HepG2 (cell line): Measurements from ENCODE around the gene FERMT2. TPM values are rescaled to one million over a fixed set of nuclear protein-coding genes. Genes with fewer than 3 reads are reported as not detected.

Experiments used
- ATAC-seq: fragments of 200-7000 bp; cut with Tn5 transposase; 3 replicates; pipeline ENCODE4 v1.9.1; 2020; ENCODE audit warnings: mild to moderate bottlenecking, moderate library complexity
- BruUV-seq: library from RNA; stranded (reverse); fragments of 400-500 nt; replicated peaks from 2 replicates; lab custom pipeline; 2021; lab: Mats Ljungman, UMichigan
- CTCF ChIA-PET: fragments of 300-600 bp; formaldehyde crosslinking; extraction: SDS; loops from one replicate; lab custom pipeline; 2021; ENCODE audit warnings: low total read pairs, inconsistent platforms, low intra/inter-chr PET ratio; lab: Yijun Ruan, JAX
- POLR2A ChIA-PET: fragments of 350-600 bp; sonication (Branson Sonifier 250); formaldehyde crosslinking; loops from one replicate; lab custom pipeline; 2020; ENCODE audit warnings: antibody characterized with exemption, inconsistent platforms; lab: Yijun Ruan, JAX
- DNase-seq: peaks from one replicate; pipeline ENCODE4 v3.0.0-alpha.2; 2015; ENCODE audit warnings: low spot score
- FAIRE-seq: peaks from 3 replicates; lab custom pipeline; 2011; peaks lifted over from hg19 to GRCh38; lab: Jason Lieb, UNC
- H2AFZ ChIP-seq: one replicate; pipeline ENCODE4 v1.6.1; 2011; ENCODE audit warnings: low read length, inconsistent platforms
- H3K27ac ChIP-seq: fragments of 300-600 bp; 3 replicates; pipeline ENCODE4 v1.8.0; 2011; ENCODE audit warnings: mixed run types, mild to moderate bottlenecking, mixed read lengths, low read length, inconsistent platforms; ENCODE audit not compliant: insufficient read depth; ENCODE audit errors: extremely low read length
- H3K27me3 ChIP-seq, 2 experiments: fragments of 200-600 bp in 1 of 2; 2 replicates in 1 of 2; 3 replicates in 1 of 2; pipeline versions ENCODE4 v1.6.0 to v1.8.0; 2011; ENCODE audit warnings: low read length in 2 of 2, mild to moderate bottlenecking in 2 of 2, moderate library complexity in 2 of 2, inconsistent platforms in 1 of 2; ENCODE audit not compliant: insufficient read depth in 2 of 2, control insufficient read depth in 1 of 2
- H3K36me3 ChIP-seq, 2 experiments: fragments of 200-600 bp in 1 of 2; replicated peaks in 1 of 2; 2 replicates in 1 of 2; 3 replicates in 1 of 2; pipeline versions ENCODE4 v1.5.1 to v1.8.0; 2011; ENCODE audit warnings: low read length in 2 of 2, inconsistent platforms in 1 of 2; ENCODE audit not compliant: insufficient read depth in 2 of 2, control insufficient read depth in 1 of 2
- H3K4me1 ChIP-seq: 2 replicates; pipeline ENCODE4 v1.5.1; 2012; ENCODE audit warnings: low read length, inconsistent platforms; ENCODE audit not compliant: insufficient read depth
- H3K4me2 ChIP-seq: 2 replicates; pipeline ENCODE4 v1.6.0; 2011; ENCODE audit warnings: low read depth, low read length, inconsistent platforms
- H3K4me3 ChIP-seq, 3 experiments: fragments of 200-600 bp in 1 of 3; sonication (generic), shearing (Covaris generic) in 1 of 3; replicated peaks in 1 of 3; 2 replicates each; pipeline ENCODE4 v1.5.1; 2011 to 2016; ENCODE audit warnings: low read length in 3 of 3, inconsistent platforms in 2 of 3, low read depth in 2 of 3, mild to moderate bottlenecking in 2 of 3, control low read depth in 1 of 3, mixed read lengths in 1 of 3; ENCODE audit not compliant: insufficient read depth in 1 of 3
- H3K79me2 ChIP-seq: one replicate; pipeline ENCODE4 v1.6.1; 2011; ENCODE audit warnings: low read length, inconsistent platforms; ENCODE audit not compliant: insufficient read depth
- H3K9ac ChIP-seq: 2 replicates; pipeline ENCODE4 v1.6.0; 2011; ENCODE audit warnings: mild to moderate bottlenecking, low read depth, low read length, inconsistent platforms; ENCODE audit not compliant: insufficient read depth
- H3K9me3 ChIP-seq: 2 replicates; pipeline ENCODE4 v1.5.1; 2012; ENCODE audit warnings: mild to moderate bottlenecking, low read length
- H4K20me1 ChIP-seq: 2 replicates; pipeline ENCODE4 v1.6.0; 2011; ENCODE audit warnings: inconsistent platforms, mild to moderate bottlenecking, low read length, moderate library complexity; ENCODE audit not compliant: insufficient read depth
- CENPX ChIP-seq: sonication (generic); formaldehyde crosslinking; IDR thresholded peaks from 2 replicates; pipeline ENCODE4 v1.9.0; 2021; ENCODE audit warnings: mild to moderate bottlenecking, missing genetic modification reagents, moderate library complexity
- HMG20A ChIP-seq: IDR thresholded peaks from 2 replicates; pipeline ENCODE4 v1.6.1; 2016; ENCODE audit warnings: borderline replicate concordance
- ISX ChIP-seq: sonication (generic); formaldehyde crosslinking; conservative IDR thresholded peaks from 2 replicates; pipeline ENCODE4 v1.5.0; 2020; ENCODE audit warnings: missing genetic modification reagents
- SALL2 ChIP-seq: sonication (generic); formaldehyde crosslinking; IDR thresholded peaks from 2 replicates; pipeline ENCODE4 v1.8.1; 2023; ENCODE audit warnings: mild to moderate bottlenecking, missing genetic modification reagents, inconsistent platforms
- WGBS: methylation state at CpG from one replicate; pipeline ENCODE4 v1.1.6; 2017; ENCODE audit warnings: low lambda C conversion rate; 5-methylcytosine and 5-hydroxymethylcytosine counted together
- in situ Hi-C: cut with HindIII; loops from 2 replicates; pipeline ENCODE4 v1.10.0; 2017; ENCODE audit warnings: low pct_unique_long_range_greater_than_20kb; ENCODE audit not compliant: extremely low pct_ligation_motif_present
- intact Hi-C: fragments of 100-400 bp; cut with micrococcal nuclease; formaldehyde crosslinking; loops from one replicate; pipeline ENCODE4 v1.10.0; 2022; ENCODE audit not compliant: unreplicated experiment
- polyA plus RNA-seq, 8 experiments: library from polyadenylated mRNA; depleted of rRNA in 3 of 8; stranded (reverse) in 7 of 8; unstranded in 1 of 8; fragments of >200 nt; fragmentation: Illumina TruSeq in 4 of 8; extraction: Trizol in 4 of 8; gene quantifications; 2 replicates each; pipeline versions ENCODE4 v1.2.1 to v1.2.3, GENCODE V29; 2011 to 2016; ENCODE audit warnings: low read depth in 4 of 8, missing spikeins in 1 of 8, mixed read lengths in 1 of 8; ENCODE audit not compliant: insufficient read depth in 1 of 8
- total RNA-seq, 5 experiments: library from RNA; depleted of rRNA; stranded (reverse); fragments of >200 nt; fragmentation: Illumina TruSeq; extraction: Trizol; gene quantifications; 2 replicates each; pipeline ENCODE4 v1.2.3, GENCODE V29; 2016; ENCODE audit warnings: low read depth in 1 of 5
- TF ChIP-seq, protein P1 (sequence below): sonication (generic); formaldehyde crosslinking; IDR thresholded peaks from 2 replicates; pipeline ENCODE4 v1.4.0; 2020; ENCODE audit warnings: missing genetic modification reagents
- TF ChIP-seq, protein P2 (sequence below): sonication (generic); formaldehyde crosslinking; IDR thresholded peaks from 2 replicates; pipeline ENCODE4 v1.5.1; 2020; ENCODE audit warnings: missing genetic modification reagents, mild to moderate bottlenecking, borderline replicate concordance
- TF ChIP-seq, protein P3 (sequence below): sonication (generic); formaldehyde crosslinking; IDR thresholded peaks from 2 replicates; pipeline ENCODE4 v1.4.0; 2020; ENCODE audit warnings: missing genetic modification reagents
- TF ChIP-seq, protein P4 (sequence below): sonication (generic); formaldehyde crosslinking; IDR thresholded peaks from 2 replicates; pipeline ENCODE4 v1.4.0; 2020; ENCODE audit warnings: missing genetic modification reagents
- TF ChIP-seq, protein P5 (sequence below): IDR thresholded peaks from 2 replicates; pipeline ENCODE4 v1.6.1; 2016; ENCODE audit warnings: low read depth, missing genetic modification reagents, missing compliant biosample characterization

Gene FERMT2
- total and polyA plus RNA-seq, 2 of the 13 experiments (the other 11 are each of a cell fraction or from before 2014, with no cell fraction given) = 36.2 to 60.4 TPM

DNA sequence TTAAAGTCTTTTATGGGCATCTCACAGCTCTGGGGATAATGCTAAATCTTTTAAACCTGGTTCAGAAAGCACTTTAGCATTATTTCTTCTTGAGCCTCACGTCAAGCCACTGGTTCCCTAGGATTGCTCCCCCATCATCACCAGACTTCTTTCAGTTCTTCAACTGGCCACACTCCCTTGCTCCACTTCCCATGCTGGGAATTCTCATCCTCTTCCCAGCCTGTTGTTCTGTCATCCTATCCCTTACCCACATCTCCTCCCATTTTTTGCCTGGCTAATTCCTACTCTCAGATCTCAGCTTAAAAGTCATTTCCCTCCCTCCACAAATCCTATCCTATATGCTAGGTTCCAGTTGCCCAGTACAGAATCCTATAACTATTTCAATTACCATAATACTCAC lies 14.4 kb downstream of the FERMT2 start:
- CTCF ChIA-PET = no interaction called here
- no peak overlapping the region for H3K9ac ChIP-seq
- POLR2A ChIA-PET = no interaction called here
- H3K4me3 ChIP-seq = no peak overlapping the region
- peaks cover 15% of the 10 kb centered on the region; the same call in 1 of the 2 replicates for H4K20me1 ChIP-seq
- H3K4me1 ChIP-seq = peaks cover 36% of the 10 kb centered on the region
- ATAC-seq = peak; percentile 38
- intact Hi-C loops = no loop called here
- DNase-seq = no peak
- no peak overlapping the region for H3K27ac ChIP-seq
- no peak for FAIRE-seq
- H2AFZ ChIP-seq = no peak overlapping the region
- TF ChIP-seq, protein P1, sequence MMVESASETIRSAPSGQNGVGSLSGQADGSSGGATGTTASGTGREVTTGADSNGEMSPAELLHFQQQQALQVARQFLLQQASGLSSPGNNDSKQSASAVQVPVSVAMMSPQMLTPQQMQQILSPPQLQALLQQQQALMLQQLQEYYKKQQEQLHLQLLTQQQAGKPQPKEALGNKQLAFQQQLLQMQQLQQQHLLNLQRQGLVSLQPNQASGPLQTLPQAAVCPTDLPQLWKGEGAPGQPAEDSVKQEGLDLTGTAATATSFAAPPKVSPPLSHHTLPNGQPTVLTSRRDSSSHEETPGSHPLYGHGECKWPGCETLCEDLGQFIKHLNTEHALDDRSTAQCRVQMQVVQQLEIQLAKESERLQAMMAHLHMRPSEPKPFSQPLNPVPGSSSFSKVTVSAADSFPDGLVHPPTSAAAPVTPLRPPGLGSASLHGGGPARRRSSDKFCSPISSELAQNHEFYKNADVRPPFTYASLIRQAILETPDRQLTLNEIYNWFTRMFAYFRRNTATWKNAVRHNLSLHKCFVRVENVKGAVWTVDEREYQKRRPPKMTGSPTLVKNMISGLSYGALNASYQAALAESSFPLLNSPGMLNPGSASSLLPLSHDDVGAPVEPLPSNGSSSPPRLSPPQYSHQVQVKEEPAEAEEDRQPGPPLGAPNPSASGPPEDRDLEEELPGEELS (CRISPR knock-in tag) = no peak
- TF ChIP-seq, protein P2, sequence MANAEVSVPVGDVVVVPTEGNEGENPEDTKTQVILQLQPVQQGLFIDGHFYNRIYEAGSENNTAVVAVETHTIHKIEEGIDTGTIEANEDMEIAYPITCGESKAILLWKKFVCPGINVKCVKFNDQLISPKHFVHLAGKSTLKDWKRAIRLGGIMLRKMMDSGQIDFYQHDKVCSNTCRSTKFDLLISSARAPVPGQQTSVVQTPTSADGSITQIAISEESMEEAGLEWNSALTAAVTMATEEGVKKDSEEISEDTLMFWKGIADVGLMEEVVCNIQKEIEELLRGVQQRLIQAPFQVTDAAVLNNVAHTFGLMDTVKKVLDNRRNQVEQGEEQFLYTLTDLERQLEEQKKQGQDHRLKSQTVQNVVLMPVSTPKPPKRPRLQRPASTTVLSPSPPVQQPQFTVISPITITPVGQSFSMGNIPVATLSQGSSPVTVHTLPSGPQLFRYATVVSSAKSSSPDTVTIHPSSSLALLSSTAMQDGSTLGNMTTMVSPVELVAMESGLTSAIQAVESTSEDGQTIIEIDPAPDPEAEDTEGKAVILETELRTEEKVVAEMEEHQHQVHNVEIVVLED = no peak
- TF ChIP-seq SALL2 (CRISPR knock-in tag) (no peak), CENPX (CRISPR knock-in tag) (no peak), ISX (CRISPR knock-in tag) (no peak), HMG20A (no peak)
- TF ChIP-seq, protein P3, sequence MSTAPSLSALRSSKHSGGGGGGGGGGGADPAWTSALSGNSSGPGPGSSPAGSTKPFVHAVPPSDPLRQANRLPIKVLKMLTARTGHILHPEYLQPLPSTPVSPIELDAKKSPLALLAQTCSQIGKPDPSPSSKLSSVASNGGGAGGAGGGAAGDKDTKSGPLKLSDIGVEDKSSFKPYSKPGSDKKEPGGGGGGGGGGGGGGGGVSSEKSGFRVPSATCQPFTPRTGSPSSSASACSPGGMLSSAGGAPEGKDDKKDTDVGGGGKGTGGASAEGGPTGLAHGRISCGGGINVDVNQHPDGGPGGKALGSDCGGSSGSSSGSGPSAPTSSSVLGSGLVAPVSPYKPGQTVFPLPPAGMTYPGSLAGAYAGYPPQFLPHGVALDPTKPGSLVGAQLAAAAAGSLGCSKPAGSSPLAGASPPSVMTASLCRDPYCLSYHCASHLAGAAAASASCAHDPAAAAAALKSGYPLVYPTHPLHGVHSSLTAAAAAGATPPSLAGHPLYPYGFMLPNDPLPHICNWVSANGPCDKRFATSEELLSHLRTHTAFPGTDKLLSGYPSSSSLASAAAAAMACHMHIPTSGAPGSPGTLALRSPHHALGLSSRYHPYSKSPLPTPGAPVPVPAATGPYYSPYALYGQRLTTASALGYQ (CRISPR knock-in tag) = no peak
- TF ChIP-seq, protein P4, sequence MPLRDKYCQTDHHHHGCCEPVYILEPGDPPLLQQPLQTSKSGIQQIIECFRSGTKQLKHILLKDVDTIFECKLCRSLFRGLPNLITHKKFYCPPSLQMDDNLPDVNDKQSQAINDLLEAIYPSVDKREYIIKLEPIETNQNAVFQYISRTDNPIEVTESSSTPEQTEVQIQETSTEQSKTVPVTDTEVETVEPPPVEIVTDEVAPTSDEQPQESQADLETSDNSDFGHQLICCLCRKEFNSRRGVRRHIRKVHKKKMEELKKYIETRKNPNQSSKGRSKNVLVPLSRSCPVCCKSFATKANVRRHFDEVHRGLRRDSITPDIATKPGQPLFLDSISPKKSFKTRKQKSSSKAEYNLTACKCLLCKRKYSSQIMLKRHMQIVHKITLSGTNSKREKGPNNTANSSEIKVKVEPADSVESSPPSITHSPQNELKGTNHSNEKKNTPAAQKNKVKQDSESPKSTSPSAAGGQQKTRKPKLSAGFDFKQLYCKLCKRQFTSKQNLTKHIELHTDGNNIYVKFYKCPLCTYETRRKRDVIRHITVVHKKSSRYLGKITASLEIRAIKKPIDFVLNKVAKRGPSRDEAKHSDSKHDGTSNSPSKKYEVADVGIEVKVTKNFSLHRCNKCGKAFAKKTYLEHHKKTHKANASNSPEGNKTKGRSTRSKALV (CRISPR knock-in tag) = no peak
- TF ChIP-seq, protein P5, sequence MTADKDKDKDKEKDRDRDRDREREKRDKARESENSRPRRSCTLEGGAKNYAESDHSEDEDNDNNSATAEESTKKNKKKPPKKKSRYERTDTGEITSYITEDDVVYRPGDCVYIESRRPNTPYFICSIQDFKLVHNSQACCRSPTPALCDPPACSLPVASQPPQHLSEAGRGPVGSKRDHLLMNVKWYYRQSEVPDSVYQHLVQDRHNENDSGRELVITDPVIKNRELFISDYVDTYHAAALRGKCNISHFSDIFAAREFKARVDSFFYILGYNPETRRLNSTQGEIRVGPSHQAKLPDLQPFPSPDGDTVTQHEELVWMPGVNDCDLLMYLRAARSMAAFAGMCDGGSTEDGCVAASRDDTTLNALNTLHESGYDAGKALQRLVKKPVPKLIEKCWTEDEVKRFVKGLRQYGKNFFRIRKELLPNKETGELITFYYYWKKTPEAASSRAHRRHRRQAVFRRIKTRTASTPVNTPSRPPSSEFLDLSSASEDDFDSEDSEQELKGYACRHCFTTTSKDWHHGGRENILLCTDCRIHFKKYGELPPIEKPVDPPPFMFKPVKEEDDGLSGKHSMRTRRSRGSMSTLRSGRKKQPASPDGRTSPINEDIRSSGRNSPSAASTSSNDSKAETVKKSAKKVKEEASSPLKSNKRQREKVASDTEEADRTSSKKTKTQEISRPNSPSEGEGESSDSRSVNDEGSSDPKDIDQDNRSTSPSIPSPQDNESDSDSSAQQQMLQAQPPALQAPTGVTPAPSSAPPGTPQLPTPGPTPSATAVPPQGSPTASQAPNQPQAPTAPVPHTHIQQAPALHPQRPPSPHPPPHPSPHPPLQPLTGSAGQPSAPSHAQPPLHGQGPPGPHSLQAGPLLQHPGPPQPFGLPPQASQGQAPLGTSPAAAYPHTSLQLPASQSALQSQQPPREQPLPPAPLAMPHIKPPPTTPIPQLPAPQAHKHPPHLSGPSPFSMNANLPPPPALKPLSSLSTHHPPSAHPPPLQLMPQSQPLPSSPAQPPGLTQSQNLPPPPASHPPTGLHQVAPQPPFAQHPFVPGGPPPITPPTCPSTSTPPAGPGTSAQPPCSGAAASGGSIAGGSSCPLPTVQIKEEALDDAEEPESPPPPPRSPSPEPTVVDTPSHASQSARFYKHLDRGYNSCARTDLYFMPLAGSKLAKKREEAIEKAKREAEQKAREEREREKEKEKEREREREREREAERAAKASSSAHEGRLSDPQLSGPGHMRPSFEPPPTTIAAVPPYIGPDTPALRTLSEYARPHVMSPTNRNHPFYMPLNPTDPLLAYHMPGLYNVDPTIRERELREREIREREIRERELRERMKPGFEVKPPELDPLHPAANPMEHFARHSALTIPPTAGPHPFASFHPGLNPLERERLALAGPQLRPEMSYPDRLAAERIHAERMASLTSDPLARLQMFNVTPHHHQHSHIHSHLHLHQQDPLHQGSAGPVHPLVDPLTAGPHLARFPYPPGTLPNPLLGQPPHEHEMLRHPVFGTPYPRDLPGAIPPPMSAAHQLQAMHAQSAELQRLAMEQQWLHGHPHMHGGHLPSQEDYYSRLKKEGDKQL (CRISPR knock-in tag) = no peak
- in situ Hi-C loops = no loop called here
- no peaks in the 10 kb centered on the region for H3K27me3 ChIP-seq
- H3K9me3 ChIP-seq = no peaks in the 10 kb centered on the region
- WGBS = 100% methylated on average over 1 of the region's 1 CpG
- BruUV-seq = no TSS peak
- H3K4me2 ChIP-seq = no peak overlapping the region
- peaks cover 87% of the 10 kb centered on the region for H3K79me2 ChIP-seq
- peaks cover 0 to 1% of the 10 kb centered on the region in 2 experiments; a peak in 2 of 5 replicates for H3K36me3 ChIP-seq
